ENCODE data around the gene BEX2.

DNA sequence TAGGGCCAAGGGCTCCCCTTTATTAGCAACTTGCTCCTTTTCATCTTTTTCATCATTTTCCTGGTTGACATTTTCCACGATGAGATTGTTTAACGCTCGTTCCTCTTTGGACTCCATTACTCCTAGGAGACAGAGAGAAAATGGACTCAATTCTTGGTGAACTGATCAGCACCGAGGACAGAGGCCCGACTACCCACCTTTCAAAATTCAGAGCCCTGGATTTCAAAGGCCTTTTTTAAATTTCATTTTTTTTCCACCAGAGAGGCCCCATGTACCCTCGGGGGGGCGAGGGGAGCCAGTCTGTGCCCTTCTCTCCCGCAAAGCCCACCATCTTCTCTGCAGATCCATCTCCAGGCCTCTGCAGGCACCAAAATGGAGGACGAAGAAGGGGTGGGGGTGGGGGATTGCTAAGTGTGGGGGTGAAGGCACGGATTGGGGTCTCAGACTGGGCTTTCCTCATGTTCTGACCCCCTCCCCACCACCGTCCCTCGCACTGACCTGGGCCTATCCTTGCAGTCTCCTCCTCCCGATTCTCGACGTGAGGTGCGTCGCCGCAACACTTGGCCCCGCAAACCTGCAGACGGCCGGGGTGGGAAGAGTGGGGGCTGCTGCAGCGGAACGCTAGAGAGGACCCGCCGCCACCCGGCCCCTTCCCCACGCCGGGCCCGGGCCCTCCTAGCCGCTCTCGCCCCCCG lies 783 bp downstream of the BEX2 start:
- TF ChIP-seq, protein P1, sequence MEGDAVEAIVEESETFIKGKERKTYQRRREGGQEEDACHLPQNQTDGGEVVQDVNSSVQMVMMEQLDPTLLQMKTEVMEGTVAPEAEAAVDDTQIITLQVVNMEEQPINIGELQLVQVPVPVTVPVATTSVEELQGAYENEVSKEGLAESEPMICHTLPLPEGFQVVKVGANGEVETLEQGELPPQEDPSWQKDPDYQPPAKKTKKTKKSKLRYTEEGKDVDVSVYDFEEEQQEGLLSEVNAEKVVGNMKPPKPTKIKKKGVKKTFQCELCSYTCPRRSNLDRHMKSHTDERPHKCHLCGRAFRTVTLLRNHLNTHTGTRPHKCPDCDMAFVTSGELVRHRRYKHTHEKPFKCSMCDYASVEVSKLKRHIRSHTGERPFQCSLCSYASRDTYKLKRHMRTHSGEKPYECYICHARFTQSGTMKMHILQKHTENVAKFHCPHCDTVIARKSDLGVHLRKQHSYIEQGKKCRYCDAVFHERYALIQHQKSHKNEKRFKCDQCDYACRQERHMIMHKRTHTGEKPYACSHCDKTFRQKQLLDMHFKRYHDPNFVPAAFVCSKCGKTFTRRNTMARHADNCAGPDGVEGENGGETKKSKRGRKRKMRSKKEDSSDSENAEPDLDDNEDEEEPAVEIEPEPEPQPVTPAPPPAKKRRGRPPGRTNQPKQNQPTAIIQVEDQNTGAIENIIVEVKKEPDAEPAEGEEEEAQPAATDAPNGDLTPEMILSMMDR (IDR thresholded peaks at IDR 0.05), result no peak
- TF ChIP-seq EZH2 (IDR thresholded peaks at IDR 0.05; ENCODE audit: borderline replicate concordance, insufficient read depth, low read depth, low read length, poor library complexity, severe bottlenecking), result no peak
